22Rv1 (cell line): Measurements from ENCODE around the gene CRAMP1.

Experiments
- ZFX ChIP-seq: fragments of 450-650 bp; IDR thresholded peaks from 2 replicates; pipeline ENCODE4 v1.6.1; 2017; ENCODE audit warnings: antibody characterized with exemption, borderline replicate concordance
- TF ChIP-seq, protein P1 (sequence below): fragments of 450-650 bp; IDR thresholded peaks from 2 replicates; pipeline ENCODE4 v1.5.1; 2017; ENCODE audit warnings: mild to moderate bottlenecking

DNA sequence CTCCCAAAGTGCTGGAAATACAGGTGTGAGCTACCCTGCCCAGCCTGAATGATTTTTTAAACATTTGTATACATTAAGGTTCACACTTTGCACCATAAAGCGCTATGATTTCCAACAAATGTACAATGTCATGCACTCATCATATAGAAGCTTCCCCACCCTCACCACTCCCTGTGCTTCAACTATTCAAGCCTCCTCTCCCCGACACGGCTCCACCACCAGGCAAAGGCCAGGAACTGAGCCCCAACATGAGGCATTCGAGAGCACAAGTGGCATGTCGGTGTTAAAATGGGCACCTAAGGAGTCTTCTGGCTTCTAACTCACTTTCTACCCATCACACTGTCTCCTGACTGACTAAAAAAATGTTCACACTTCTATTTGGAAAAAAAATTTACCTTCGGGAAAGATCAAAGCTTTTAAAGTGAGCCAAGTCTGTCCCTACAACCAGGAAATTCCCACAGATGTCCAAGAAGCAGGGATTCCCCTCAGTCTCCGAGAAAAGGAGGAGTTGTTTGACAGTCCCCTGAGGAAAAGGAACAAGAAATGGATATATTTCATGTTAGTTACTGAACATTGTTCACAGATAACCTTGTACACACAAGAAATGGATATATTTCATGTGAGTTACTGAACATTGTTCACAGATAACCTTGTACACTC is 41.0 kb upstream of the CRAMP1 start:
- TF ChIP-seq, protein P1, sequence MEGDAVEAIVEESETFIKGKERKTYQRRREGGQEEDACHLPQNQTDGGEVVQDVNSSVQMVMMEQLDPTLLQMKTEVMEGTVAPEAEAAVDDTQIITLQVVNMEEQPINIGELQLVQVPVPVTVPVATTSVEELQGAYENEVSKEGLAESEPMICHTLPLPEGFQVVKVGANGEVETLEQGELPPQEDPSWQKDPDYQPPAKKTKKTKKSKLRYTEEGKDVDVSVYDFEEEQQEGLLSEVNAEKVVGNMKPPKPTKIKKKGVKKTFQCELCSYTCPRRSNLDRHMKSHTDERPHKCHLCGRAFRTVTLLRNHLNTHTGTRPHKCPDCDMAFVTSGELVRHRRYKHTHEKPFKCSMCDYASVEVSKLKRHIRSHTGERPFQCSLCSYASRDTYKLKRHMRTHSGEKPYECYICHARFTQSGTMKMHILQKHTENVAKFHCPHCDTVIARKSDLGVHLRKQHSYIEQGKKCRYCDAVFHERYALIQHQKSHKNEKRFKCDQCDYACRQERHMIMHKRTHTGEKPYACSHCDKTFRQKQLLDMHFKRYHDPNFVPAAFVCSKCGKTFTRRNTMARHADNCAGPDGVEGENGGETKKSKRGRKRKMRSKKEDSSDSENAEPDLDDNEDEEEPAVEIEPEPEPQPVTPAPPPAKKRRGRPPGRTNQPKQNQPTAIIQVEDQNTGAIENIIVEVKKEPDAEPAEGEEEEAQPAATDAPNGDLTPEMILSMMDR = no peak
- TF ChIP-seq ZFX = no peak
